C4-2B (cell line): ENCODE data around the gene FOLR1.

Experiments used
- ZFX ChIP-seq: fragments of 450-650 bp; IDR thresholded peaks from 2 replicates; pipeline ENCODE4 v1.6.1; 2017
- TF ChIP-seq, protein P1 (sequence below): fragments of 450-650 bp; conservative IDR thresholded peaks from 2 replicates; pipeline ENCODE4 v1.5.1; 2017; ENCODE audit warnings: mild to moderate bottlenecking

GRCh38 chr11:72202571-72202970, 10.6 kb downstream of the FOLR1 start:
- TF ChIP-seq, protein P1, sequence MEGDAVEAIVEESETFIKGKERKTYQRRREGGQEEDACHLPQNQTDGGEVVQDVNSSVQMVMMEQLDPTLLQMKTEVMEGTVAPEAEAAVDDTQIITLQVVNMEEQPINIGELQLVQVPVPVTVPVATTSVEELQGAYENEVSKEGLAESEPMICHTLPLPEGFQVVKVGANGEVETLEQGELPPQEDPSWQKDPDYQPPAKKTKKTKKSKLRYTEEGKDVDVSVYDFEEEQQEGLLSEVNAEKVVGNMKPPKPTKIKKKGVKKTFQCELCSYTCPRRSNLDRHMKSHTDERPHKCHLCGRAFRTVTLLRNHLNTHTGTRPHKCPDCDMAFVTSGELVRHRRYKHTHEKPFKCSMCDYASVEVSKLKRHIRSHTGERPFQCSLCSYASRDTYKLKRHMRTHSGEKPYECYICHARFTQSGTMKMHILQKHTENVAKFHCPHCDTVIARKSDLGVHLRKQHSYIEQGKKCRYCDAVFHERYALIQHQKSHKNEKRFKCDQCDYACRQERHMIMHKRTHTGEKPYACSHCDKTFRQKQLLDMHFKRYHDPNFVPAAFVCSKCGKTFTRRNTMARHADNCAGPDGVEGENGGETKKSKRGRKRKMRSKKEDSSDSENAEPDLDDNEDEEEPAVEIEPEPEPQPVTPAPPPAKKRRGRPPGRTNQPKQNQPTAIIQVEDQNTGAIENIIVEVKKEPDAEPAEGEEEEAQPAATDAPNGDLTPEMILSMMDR = no peak
- TF ChIP-seq ZFX = no peak
